Osteocyte (in vitro differentiated cells): ENCODE measurements around the gene PRKG1. TPM values are rescaled to one million over a fixed set of nuclear protein-coding genes. Genes with fewer than 3 reads are reported as not detected.

ENCODE experiments used
- DNase-seq: peaks from one replicate; pipeline ENCODE4 v3.0.0; 2021; ENCODE audit warnings: mixed read lengths; ENCODE audit not compliant: unreplicated experiment; ENCODE audit errors: extremely low spot score
- H3K27ac Mint-ChIP-seq: one replicate; pipeline ENCODE4 v1.8.0; 2021; ENCODE audit warnings: mild to moderate bottlenecking, mixed read lengths; ENCODE audit not compliant: unreplicated experiment
- H3K27me3 Mint-ChIP-seq: one replicate; pipeline ENCODE4 v1.8.0; 2021; ENCODE audit warnings: mixed read lengths; ENCODE audit not compliant: unreplicated experiment
- H3K36me3 Mint-ChIP-seq: one replicate; pipeline ENCODE4 v1.8.0; 2021; ENCODE audit warnings: mixed read lengths; ENCODE audit not compliant: unreplicated experiment
- H3K4me1 Mint-ChIP-seq: one replicate; pipeline ENCODE4 v1.8.0; 2021; ENCODE audit warnings: mixed read lengths; ENCODE audit not compliant: unreplicated experiment
- H3K4me3 Mint-ChIP-seq: one replicate; pipeline ENCODE4 v1.8.0; 2021; ENCODE audit warnings: mild to moderate bottlenecking, moderate library complexity, mixed read lengths; ENCODE audit not compliant: unreplicated experiment
- H3K9me3 Mint-ChIP-seq: one replicate; pipeline ENCODE4 v1.8.0; 2021; ENCODE audit warnings: mixed read lengths; ENCODE audit not compliant: unreplicated experiment
- CTCF ChIP-seq: fragments of 200-600 bp; sonication (generic); IDR thresholded peaks from 2 replicates; pipeline ENCODE4 v1.5.0; 2021; ENCODE audit warnings: antibody characterized with exemption, mild to moderate bottlenecking, moderate library complexity
- total RNA-seq: library from RNA; stranded (reverse); gene quantifications from 2 replicates; pipeline ENCODE4 v1.2.1, GENCODE V29; 2021

PRKG1 gene
- total RNA-seq, 1 donor from 2014 or later = 10.8 TPM

GRCh38 chr10:51937308-51938140 is 863.2 kb downstream of the PRKG1 start:
- no peak for DNase-seq
- no peaks in the 10 kb centered on the region for H3K36me3 Mint-ChIP-seq
- no peak overlapping the region for H3K4me3 Mint-ChIP-seq
- H3K27me3 Mint-ChIP-seq = no peaks in the 10 kb centered on the region
- no peak overlapping the region for H3K27ac Mint-ChIP-seq
- H3K9me3 Mint-ChIP-seq = no peaks in the 10 kb centered on the region
- TF ChIP-seq CTCF = no peak
- no peaks in the 10 kb centered on the region for H3K4me1 Mint-ChIP-seq

DNA sequence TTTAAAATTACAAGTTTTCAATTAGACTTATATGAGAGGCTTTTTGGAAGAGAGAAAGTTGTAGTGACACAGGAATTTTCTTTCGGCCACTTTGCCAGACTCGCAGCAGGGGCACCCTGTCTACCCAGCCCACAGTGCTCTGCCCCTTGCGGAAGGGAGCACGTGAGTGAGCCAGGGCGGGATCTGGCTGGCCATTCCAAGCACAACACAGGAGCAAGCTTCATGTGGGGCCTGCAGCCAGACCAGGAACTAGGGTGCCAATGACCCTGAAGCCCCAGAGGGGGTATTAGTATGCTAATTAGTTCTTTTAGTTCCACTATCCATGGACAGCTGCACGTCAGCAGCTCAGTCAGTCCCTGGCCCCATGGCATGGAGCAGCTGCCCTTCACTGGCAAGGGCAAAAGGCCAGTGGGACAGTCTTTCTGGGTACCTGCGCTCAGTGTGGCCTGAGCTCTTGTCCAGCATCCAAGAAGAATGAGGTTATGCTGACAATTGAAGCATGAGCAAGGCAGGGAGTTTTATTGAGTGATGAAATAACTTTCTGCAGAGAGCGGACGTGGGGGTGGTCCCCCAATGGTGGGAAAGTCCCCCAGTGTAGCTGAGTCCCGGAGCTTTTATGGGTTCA is 876.2 kb downstream of the PRKG1 start:
- TF ChIP-seq CTCF = no peak

GRCh38 chr10:51950996-51951555 is 876.8 kb downstream of the PRKG1 start:
- no peak overlapping the region for H3K27ac Mint-ChIP-seq
- DNase-seq = no peak

More for the DNA sequence above, 876.2 kb downstream of the PRKG1 start:
- Mint-ChIP-seq H3K4me1 (no peaks in the 10 kb centered on the region), H3K9me3 (no peaks in the 10 kb centered on the region), H3K27me3 (no peaks in the 10 kb centered on the region), H3K4me3 (no peak overlapping the region), H3K27ac (no peak overlapping the region), H3K36me3 (no peaks in the 10 kb centered on the region)
- DNase-seq = no peak

DNA sequence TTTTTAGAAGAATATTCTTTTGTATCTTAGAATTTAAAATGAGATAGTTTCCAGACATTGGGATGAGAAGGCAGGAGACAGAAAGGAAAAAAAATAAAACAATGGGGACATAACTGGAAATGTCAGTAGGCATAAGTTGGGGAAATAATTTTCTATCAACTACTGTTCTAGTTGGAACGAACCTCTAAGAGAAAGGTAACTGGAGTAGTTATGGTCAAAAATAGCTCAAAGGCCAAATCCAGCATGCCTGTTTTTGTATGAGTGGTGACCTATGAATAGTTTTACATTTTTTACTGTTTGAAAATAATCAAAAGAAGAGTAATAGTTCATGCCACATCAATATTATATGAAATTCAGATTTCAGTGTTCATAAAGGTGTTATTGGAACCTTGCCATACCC is 877.3 kb downstream of the PRKG1 start:
- Mint-ChIP-seq H3K4me3 (no peak overlapping the region), H3K36me3 (no peaks in the 10 kb centered on the region), H3K27me3 (peaks cover 3% of the 10 kb centered on the region), H3K4me1 (no peaks in the 10 kb centered on the region), H3K9me3 (no peaks in the 10 kb centered on the region), H3K27ac (no peak overlapping the region)
- no peak for DNase-seq
- TF ChIP-seq CTCF = no peak

More at GRCh38 chr10:51950996-51951555, 876.8 kb downstream of the PRKG1 start:
- no peak for TF ChIP-seq CTCF
- Mint-ChIP-seq H3K4me1 (no peaks in the 10 kb centered on the region), H3K36me3 (no peaks in the 10 kb centered on the region), H3K4me3 (no peak overlapping the region), H3K27me3 (peaks cover 3% of the 10 kb centered on the region), H3K9me3 (no peaks in the 10 kb centered on the region)

- no peak for TF ChIP-seq CTCF
- Mint-ChIP-seq H3K27me3 (peaks cover 6% of the 10 kb centered on the region), H3K4me1 (no peaks in the 10 kb centered on the region), H3K9me3 (no peaks in the 10 kb centered on the region), H3K36me3 (no peaks in the 10 kb centered on the region), H3K27ac (no peak overlapping the region), H3K4me3 (no peak overlapping the region)
- no peak for DNase-seq
These were observed 877.8 kb downstream of the PRKG1 start for GRCh38 chr10:51952056-51952455.
